OCI-LY1 (cell line): ENCODE data around the gene NOP16.

Experiments
- EZH2 ChIP-seq: fragments of 200-600 bp; sonication (generic), shearing (Covaris generic); IDR thresholded peaks from 2 replicates; pipeline ENCODE4 v1.8.0; 2017; ENCODE audit warnings: borderline replicate concordance, mixed run types, mild to moderate bottlenecking, antibody characterized with exemption, low read length, moderate library complexity, mixed read lengths
- TF ChIP-seq, protein P1 (sequence below): fragments of 200-600 bp; sonication (generic), shearing (Covaris generic); IDR thresholded peaks from 2 replicates; pipeline ENCODE4 v1.5.1; 2017; ENCODE audit warnings: mild to moderate bottlenecking, antibody characterized with exemption, low read length, moderate library complexity, mixed read lengths

DNA sequence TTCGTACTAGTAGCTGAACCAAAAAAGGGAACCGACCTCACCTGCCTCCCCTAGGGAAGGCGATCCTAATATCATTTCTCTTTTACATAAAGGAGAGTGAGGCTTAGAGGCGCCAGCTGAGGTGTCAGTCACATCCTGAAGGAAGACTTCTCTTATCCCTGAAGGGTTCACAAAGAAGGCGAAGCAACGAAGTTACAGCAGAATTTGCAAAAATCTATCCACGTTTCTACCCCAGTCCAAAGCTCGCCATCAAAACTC is 26.2 kb downstream of the NOP16 start:
- TF ChIP-seq, protein P1, sequence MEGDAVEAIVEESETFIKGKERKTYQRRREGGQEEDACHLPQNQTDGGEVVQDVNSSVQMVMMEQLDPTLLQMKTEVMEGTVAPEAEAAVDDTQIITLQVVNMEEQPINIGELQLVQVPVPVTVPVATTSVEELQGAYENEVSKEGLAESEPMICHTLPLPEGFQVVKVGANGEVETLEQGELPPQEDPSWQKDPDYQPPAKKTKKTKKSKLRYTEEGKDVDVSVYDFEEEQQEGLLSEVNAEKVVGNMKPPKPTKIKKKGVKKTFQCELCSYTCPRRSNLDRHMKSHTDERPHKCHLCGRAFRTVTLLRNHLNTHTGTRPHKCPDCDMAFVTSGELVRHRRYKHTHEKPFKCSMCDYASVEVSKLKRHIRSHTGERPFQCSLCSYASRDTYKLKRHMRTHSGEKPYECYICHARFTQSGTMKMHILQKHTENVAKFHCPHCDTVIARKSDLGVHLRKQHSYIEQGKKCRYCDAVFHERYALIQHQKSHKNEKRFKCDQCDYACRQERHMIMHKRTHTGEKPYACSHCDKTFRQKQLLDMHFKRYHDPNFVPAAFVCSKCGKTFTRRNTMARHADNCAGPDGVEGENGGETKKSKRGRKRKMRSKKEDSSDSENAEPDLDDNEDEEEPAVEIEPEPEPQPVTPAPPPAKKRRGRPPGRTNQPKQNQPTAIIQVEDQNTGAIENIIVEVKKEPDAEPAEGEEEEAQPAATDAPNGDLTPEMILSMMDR, result no peak
- TF ChIP-seq EZH2, result no peak
